Trophoblast cell (in vitro differentiated cells and primary cell): ENCODE data around the gene SOX6.

ENCODE experiments used
- DNase-seq, 2 donors: peaks; one replicate each; pipeline ENCODE4 v3.0.0-alpha.2; 2016
- H2AFZ ChIP-seq: 2 replicates; pipeline ENCODE4 v1.6.1; 2013; ENCODE audit warnings: low read length, moderate library complexity, mild to moderate bottlenecking; ENCODE audit not compliant: insufficient read depth, poor library complexity
- H2AK5ac ChIP-seq: 2 replicates; pipeline ENCODE4 v1.6.1; 2013; ENCODE audit warnings: mild to moderate bottlenecking, low read length
- H2BK120ac ChIP-seq: 2 replicates; pipeline ENCODE4 v1.6.1; 2013; ENCODE audit warnings: low read length, mild to moderate bottlenecking, moderate library complexity; ENCODE audit not compliant: insufficient read depth, poor library complexity
- H2BK12ac ChIP-seq: 2 replicates; pipeline ENCODE4 v1.6.1; 2013; ENCODE audit warnings: mild to moderate bottlenecking, low read length, moderate library complexity
- H2BK5ac ChIP-seq: 2 replicates; pipeline ENCODE4 v1.6.1; 2013; ENCODE audit warnings: low read length, low read depth, moderate library complexity, mild to moderate bottlenecking; ENCODE audit not compliant: poor library complexity
- H3K14ac ChIP-seq: 2 replicates; pipeline ENCODE4 v1.6.1; 2013; ENCODE audit warnings: mild to moderate bottlenecking, low read length
- H3K18ac ChIP-seq: 2 replicates; pipeline ENCODE4 v1.6.1; 2013; ENCODE audit warnings: mild to moderate bottlenecking, low read length
- H3K23ac ChIP-seq: 2 replicates; pipeline ENCODE4 v1.6.1; 2013; ENCODE audit warnings: low read length
- H3K27ac ChIP-seq: 2 replicates; pipeline ENCODE4 v1.5.1; 2013; ENCODE audit warnings: low read depth, mild to moderate bottlenecking, inconsistent platforms, low read length, moderate library complexity
- H3K27me3 ChIP-seq: 2 replicates; pipeline ENCODE4 v1.6.1; 2013; ENCODE audit warnings: inconsistent platforms, mild to moderate bottlenecking, low read length, moderate library complexity; ENCODE audit not compliant: insufficient read depth
- H3K36me3 ChIP-seq, 2 experiments: 1 replicate in 1 of 2; 2 replicates in 1 of 2; pipeline ENCODE4 v1.6.1; 2013; ENCODE audit warnings: low read length in 2 of 2, mild to moderate bottlenecking in 2 of 2, moderate library complexity in 1 of 2; ENCODE audit not compliant: insufficient read depth in 2 of 2, control insufficient read depth in 1 of 2
- H3K4ac ChIP-seq: 2 replicates; pipeline ENCODE4 v1.6.1; 2013; ENCODE audit warnings: low read depth, mild to moderate bottlenecking, low read length, moderate library complexity
- H3K4me1 ChIP-seq, 2 experiments: 1 replicate in 1 of 2; 2 replicates in 1 of 2; pipeline ENCODE4 v1.6.1; 2013; ENCODE audit warnings: low read length in 2 of 2, mild to moderate bottlenecking in 2 of 2, moderate library complexity in 1 of 2; ENCODE audit not compliant: insufficient read depth in 2 of 2, control insufficient read depth in 1 of 2
- H3K4me2 ChIP-seq: 2 replicates; pipeline ENCODE4 v1.6.1; 2013; ENCODE audit warnings: inconsistent platforms, mild to moderate bottlenecking, low read length, moderate library complexity
- H3K4me3 ChIP-seq: 2 replicates; pipeline ENCODE4 v1.5.1; 2013; ENCODE audit warnings: mild to moderate bottlenecking, low read depth, low read length, inconsistent platforms
- H3K79me1 ChIP-seq: one replicate; pipeline ENCODE4 v1.6.1; 2013; ENCODE audit warnings: low read length
- H3K79me2 ChIP-seq: 2 replicates; pipeline ENCODE4 v1.6.1; 2013; ENCODE audit warnings: low read length, mild to moderate bottlenecking; ENCODE audit not compliant: control insufficient read depth, insufficient read depth, poor library complexity
- H3K9ac ChIP-seq: 2 replicates; pipeline ENCODE4 v1.6.1; 2013; ENCODE audit warnings: mild to moderate bottlenecking, low read length
- H3K9me3 ChIP-seq: 2 replicates; pipeline ENCODE4 v1.6.1; 2013; ENCODE audit warnings: low read depth, mild to moderate bottlenecking, control low read depth, inconsistent platforms, low read length; ENCODE audit not compliant: insufficient read depth
- H4K12ac ChIP-seq: 2 replicates; pipeline ENCODE4 v1.6.1; 2013; ENCODE audit warnings: low read depth, mild to moderate bottlenecking, low read length, moderate library complexity
- H4K8ac ChIP-seq: 2 replicates; pipeline ENCODE4 v1.6.1; 2013; ENCODE audit warnings: low read depth, mild to moderate bottlenecking, low read length, moderate library complexity
- H4K91ac ChIP-seq: one replicate; pipeline ENCODE4 v1.6.1; 2013; ENCODE audit warnings: low read depth, mild to moderate bottlenecking, low read length, moderate library complexity
- WGBS: extraction: QIAGEN DNeasy Blood & Tissue Kit; methylation state at CpG from one replicate; pipeline ENCODE4 v1.1.7; 2013; ENCODE audit warnings: missing lambda C conversion rate; ENCODE audit not compliant: insufficient read length, insufficient coverage; ENCODE audit errors: extremely low coverage; 5-methylcytosine and 5-hydroxymethylcytosine counted together

The SOX6 gene

GRCh38 chr11:16211407-16211806 lies 144.9 kb downstream of the SOX6 start:
- no peaks in the 10 kb centered on the region for H3K9me3 ChIP-seq
- H3K27me3 ChIP-seq = no peaks in the 10 kb centered on the region
- H3K36me3 ChIP-seq = no peaks in the 10 kb centered on the region
- no peak overlapping the region for H3K18ac ChIP-seq
- no peak overlapping the region for H3K27ac ChIP-seq
- no peak overlapping the region for H3K23ac ChIP-seq
- H3K9ac ChIP-seq = no peak overlapping the region
- no peak overlapping the region for H2AFZ ChIP-seq
- no peak overlapping the region for H2BK12ac ChIP-seq
- no peak overlapping the region for H2BK5ac ChIP-seq
- no peaks in the 10 kb centered on the region for H3K79me2 ChIP-seq
- no peak overlapping the region for H2AK5ac ChIP-seq
- H3K14ac ChIP-seq = no peak overlapping the region
- no peak overlapping the region for H2BK120ac ChIP-seq
- H3K4me2 ChIP-seq = no peak overlapping the region
- no peak for DNase-seq
- H4K91ac ChIP-seq = no peak overlapping the region
- H4K8ac ChIP-seq = no peak overlapping the region
- H3K79me1 ChIP-seq = no peaks in the 10 kb centered on the region
- H3K4me1 ChIP-seq = peaks cover 0 to 4% of the 10 kb centered on the region in 2 experiments
- H3K4ac ChIP-seq = no peak overlapping the region
- no peak overlapping the region for H4K12ac ChIP-seq
- H3K4me3 ChIP-seq = no peak overlapping the region

- Histone ChIP-seq H3K4me2 (no peak overlapping the region), H4K8ac (no peak overlapping the region), H3K14ac (no peak overlapping the region), H3K36me3 (no peaks in the 10 kb centered on the region), H3K27me3 (no peaks in the 10 kb centered on the region), H3K4me1 (no peaks in the 10 kb centered on the region), H2AFZ (no peak overlapping the region), H2AK5ac (no peak overlapping the region), H3K4me3 (no peak overlapping the region), H3K79me2 (no peaks in the 10 kb centered on the region), H3K18ac (no peak overlapping the region), H3K9ac (no peak overlapping the region), H3K4ac (no peak overlapping the region), H4K12ac (no peak overlapping the region), H4K91ac (no peak overlapping the region), H3K9me3 (no peaks in the 10 kb centered on the region), H3K23ac (no peak overlapping the region), H2BK120ac (no peak overlapping the region), H2BK5ac (no peak overlapping the region), H3K27ac (no peak overlapping the region), H2BK12ac (no peak overlapping the region), H3K79me1 (no peaks in the 10 kb centered on the region)
- DNase-seq = peak in 1 of 2 donors; percentile 3
- WGBS = 100% methylated on average over 1 of the region's 3 CpGs
Observed at GRCh38 chr11:16204261-16204660, 152.1 kb downstream of the SOX6 start.

- Histone ChIP-seq H2AK5ac (no peak overlapping the region), H3K79me1 (no peaks in the 10 kb centered on the region), H3K4me1 (no peaks in the 10 kb centered on the region), H3K4ac (no peak overlapping the region), H3K18ac (no peak overlapping the region), H3K9ac (no peak overlapping the region), H2BK5ac (no peak overlapping the region), H2AFZ (no peak overlapping the region), H4K91ac (no peak overlapping the region), H3K36me3 (no peaks in the 10 kb centered on the region), H3K4me2 (no peak overlapping the region), H2BK120ac (no peak overlapping the region), H4K12ac (no peak overlapping the region), H4K8ac (no peak overlapping the region), H3K4me3 (no peak overlapping the region), H3K14ac (no peak overlapping the region), H3K9me3 (no peaks in the 10 kb centered on the region), H3K27me3 (no peaks in the 10 kb centered on the region), H3K79me2 (no peaks in the 10 kb centered on the region), H3K27ac (no peak overlapping the region), H2BK12ac (no peak overlapping the region), H3K23ac (no peak overlapping the region)
- DNase-seq = peak; percentile 57 to 76
- no CpG with 5 or more reads among the region's 3 CpGs for WGBS
Observed at GRCh38 chr11:16195651-16196050, 160.7 kb downstream of the SOX6 start.

GRCh38 chr11:16194566-16194965 lies 161.8 kb downstream of the SOX6 start:
- Histone ChIP-seq H3K4ac (no peak overlapping the region), H3K14ac (no peak overlapping the region), H2BK120ac (no peak overlapping the region), H2AFZ (no peak overlapping the region), H3K4me3 (no peak overlapping the region), H3K4me1 (no peaks in the 10 kb centered on the region), H3K4me2 (no peak overlapping the region), H4K91ac (no peak overlapping the region), H4K12ac (no peak overlapping the region), H3K23ac (no peak overlapping the region), H3K79me2 (no peaks in the 10 kb centered on the region), H3K79me1 (no peaks in the 10 kb centered on the region), H3K27ac (no peak overlapping the region), H3K9ac (no peak overlapping the region), H2BK12ac (no peak overlapping the region), H2BK5ac (no peak overlapping the region), H3K36me3 (no peaks in the 10 kb centered on the region), H4K8ac (no peak overlapping the region), H3K27me3 (no peaks in the 10 kb centered on the region), H2AK5ac (no peak overlapping the region), H3K18ac (no peak overlapping the region), H3K9me3 (no peaks in the 10 kb centered on the region)
- no CpG with 5 or more reads among the region's 2 CpGs for WGBS
- no peak for DNase-seq
